DOHH2 (cell line): ENCODE measurements around the gene SYTL1.

Source experiments
- H3F3A ChIP-seq: fragments of 200-600 bp; sonication (generic), shearing (Covaris generic); 2 replicates; pipeline ENCODE4 v1.6.0; 2016; ENCODE audit warnings: antibody characterized with exemption, mild to moderate bottlenecking; ENCODE audit not compliant: control insufficient read depth, insufficient read depth
- H3K27ac ChIP-seq: fragments of 200-600 bp; sonication (generic); 2 replicates; pipeline ENCODE4 v1.5.1; 2014; ENCODE audit warnings: low read depth, mild to moderate bottlenecking, low read length, moderate library complexity
- H3K27me3 ChIP-seq: fragments of 200-600 bp; sonication (generic); 2 replicates; pipeline ENCODE4 v1.6.1; 2014; ENCODE audit warnings: mild to moderate bottlenecking, low read length, mixed read lengths; ENCODE audit not compliant: control insufficient read depth
- H3K36me3 ChIP-seq: fragments of 200-600 bp; sonication (generic); 2 replicates; pipeline ENCODE4 v1.6.1; 2014; ENCODE audit warnings: mild to moderate bottlenecking, low read length, moderate library complexity, mixed read lengths; ENCODE audit not compliant: control insufficient read depth
- H3K4me1 ChIP-seq: fragments of 200-600 bp; sonication (generic); 2 replicates; pipeline ENCODE4 v1.6.1; 2014; ENCODE audit warnings: mild to moderate bottlenecking, low read length, mixed read lengths; ENCODE audit not compliant: control insufficient read depth
- H3K4me2 ChIP-seq: fragments of 200-600 bp; sonication (generic); 2 replicates; pipeline ENCODE4 v1.6.0; 2014; ENCODE audit warnings: mild to moderate bottlenecking, low read length, moderate library complexity
- H3K4me3 ChIP-seq: fragments of 200-600 bp; sonication (generic); 2 replicates; pipeline ENCODE4 v1.5.1; 2014; ENCODE audit warnings: mild to moderate bottlenecking, low read length, mixed read lengths
- H3K79me2 ChIP-seq: fragments of 200-600 bp; sonication (generic); 2 replicates; pipeline ENCODE4 v1.6.1; 2014; ENCODE audit warnings: mild to moderate bottlenecking, low read length, mixed read lengths; ENCODE audit not compliant: control insufficient read depth
- H3K9me2 ChIP-seq: fragments of 200-600 bp; sonication (generic); replicated peaks from 2 replicates; pipeline ENCODE4 v1.6.1; 2014; ENCODE audit warnings: mild to moderate bottlenecking, low read length, mixed read lengths; ENCODE audit not compliant: control insufficient read depth
- H3K9me3 ChIP-seq: fragments of 200-600 bp; sonication (generic); 2 replicates; pipeline ENCODE4 v1.6.1; 2014; ENCODE audit warnings: antibody characterized with exemption, low read length, mixed read lengths; ENCODE audit not compliant: control insufficient read depth, insufficient read depth
- H4K20me1 ChIP-seq: fragments of 200-600 bp; sonication (generic); 2 replicates; pipeline ENCODE4 v1.6.0; 2014; ENCODE audit warnings: low read depth, mild to moderate bottlenecking, antibody characterized with exemption, low read length, moderate library complexity; ENCODE audit not compliant: control insufficient read depth, insufficient read depth
- EZH2phosphoT487 ChIP-seq: fragments of 200-600 bp; sonication (generic); IDR thresholded peaks from 2 replicates; pipeline ENCODE4 v1.6.1; 2017; ENCODE audit warnings: borderline replicate concordance, mild to moderate bottlenecking, antibody characterized with exemption, low read length, moderate library complexity, mixed read lengths
- TF ChIP-seq, protein P1 (sequence below): fragments of 200-600 bp; sonication (generic); IDR thresholded peaks from one replicate; pipeline ENCODE4 v1.5.1; 2014; ENCODE audit warnings: antibody characterized with exemption, mild to moderate bottlenecking, low read depth, low read length; ENCODE audit not compliant: poor library complexity, severe bottlenecking

Gene SYTL1

DNA sequence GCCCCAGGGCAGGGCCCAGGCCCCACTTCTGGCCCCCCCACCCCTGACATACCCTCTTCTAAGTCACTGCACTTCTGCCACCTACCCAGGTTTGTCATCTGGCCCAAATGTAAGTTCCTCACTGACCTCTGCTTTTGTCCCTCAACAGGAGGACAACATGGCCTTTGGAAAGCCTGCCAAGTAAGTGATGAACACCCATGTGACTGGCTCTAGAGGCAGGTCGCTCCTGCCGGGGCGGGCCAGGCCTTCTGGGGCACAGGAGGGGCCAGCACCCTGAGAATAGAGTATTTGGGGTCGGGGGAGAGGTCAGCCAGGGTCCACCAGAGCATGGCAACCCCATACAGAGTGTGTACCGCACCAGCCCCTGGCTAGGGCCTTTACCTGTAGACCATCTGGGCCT is 9.9 kb upstream of the SYTL1 start:
- peaks cover 35% of the 10 kb centered on the region for H3K79me2 ChIP-seq
- TF ChIP-seq, protein P1, sequence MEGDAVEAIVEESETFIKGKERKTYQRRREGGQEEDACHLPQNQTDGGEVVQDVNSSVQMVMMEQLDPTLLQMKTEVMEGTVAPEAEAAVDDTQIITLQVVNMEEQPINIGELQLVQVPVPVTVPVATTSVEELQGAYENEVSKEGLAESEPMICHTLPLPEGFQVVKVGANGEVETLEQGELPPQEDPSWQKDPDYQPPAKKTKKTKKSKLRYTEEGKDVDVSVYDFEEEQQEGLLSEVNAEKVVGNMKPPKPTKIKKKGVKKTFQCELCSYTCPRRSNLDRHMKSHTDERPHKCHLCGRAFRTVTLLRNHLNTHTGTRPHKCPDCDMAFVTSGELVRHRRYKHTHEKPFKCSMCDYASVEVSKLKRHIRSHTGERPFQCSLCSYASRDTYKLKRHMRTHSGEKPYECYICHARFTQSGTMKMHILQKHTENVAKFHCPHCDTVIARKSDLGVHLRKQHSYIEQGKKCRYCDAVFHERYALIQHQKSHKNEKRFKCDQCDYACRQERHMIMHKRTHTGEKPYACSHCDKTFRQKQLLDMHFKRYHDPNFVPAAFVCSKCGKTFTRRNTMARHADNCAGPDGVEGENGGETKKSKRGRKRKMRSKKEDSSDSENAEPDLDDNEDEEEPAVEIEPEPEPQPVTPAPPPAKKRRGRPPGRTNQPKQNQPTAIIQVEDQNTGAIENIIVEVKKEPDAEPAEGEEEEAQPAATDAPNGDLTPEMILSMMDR = no peak
- no peak for TF ChIP-seq EZH2phosphoT487
- H3F3A ChIP-seq = no peaks in the 10 kb centered on the region
- no peak overlapping the region for H3K27ac ChIP-seq
- no peaks in the 10 kb centered on the region for H4K20me1 ChIP-seq
- H3K36me3 ChIP-seq = peaks cover 54% of the 10 kb centered on the region
- H3K4me1 ChIP-seq = peaks cover 9% of the 10 kb centered on the region
- no peak overlapping the region for H3K4me3 ChIP-seq
- no peak overlapping the region for H3K4me2 ChIP-seq
- no peaks in the 10 kb centered on the region for H3K9me3 ChIP-seq
- H3K9me2 ChIP-seq = no peaks in the 10 kb centered on the region
- H3K27me3 ChIP-seq = no peaks in the 10 kb centered on the region

DNA sequence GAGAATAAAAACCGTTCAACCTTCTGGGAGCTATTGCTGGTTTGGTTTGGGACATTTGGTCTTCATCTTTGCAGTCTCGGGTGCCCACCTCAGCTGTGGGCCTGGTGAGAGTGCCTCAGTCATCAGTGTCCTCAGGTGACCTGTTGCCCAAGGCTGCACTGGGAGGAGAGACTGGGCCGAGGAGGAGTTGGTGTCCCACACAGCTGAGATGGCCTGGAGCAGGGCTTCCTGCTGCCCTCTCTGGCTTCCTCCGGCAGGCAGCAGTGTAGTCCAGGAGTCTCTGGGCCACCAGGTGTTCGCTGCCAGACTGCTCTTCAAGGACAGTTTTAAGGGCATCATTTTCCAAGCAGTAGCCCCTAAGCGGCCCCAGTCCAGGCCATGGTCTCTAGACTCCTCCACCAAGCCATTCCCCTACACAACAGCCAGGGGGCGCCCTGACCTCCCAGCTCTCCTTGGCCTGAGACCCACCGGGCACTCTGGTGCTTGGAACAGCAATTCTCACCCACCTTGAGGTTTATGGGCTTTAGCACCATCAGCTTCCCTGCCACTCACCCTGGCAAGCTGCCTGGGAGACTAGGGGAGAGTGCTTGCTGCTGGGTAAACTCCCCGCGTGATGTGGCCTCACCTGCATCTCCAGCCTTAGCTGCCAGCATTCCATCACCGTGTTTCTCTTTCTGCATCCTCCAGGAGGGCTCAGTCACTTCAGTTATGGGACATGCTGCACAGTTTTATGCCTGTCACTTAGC is 9.1 kb upstream of the SYTL1 start:
- Histone ChIP-seq H3K27me3 (no peaks in the 10 kb centered on the region), H3K4me3 (no peak overlapping the region), H4K20me1 (no peaks in the 10 kb centered on the region), H3K4me1 (peaks cover 9% of the 10 kb centered on the region), H3K9me2 (no peaks in the 10 kb centered on the region), H3K9me3 (no peaks in the 10 kb centered on the region), H3K79me2 (peaks cover 28% of the 10 kb centered on the region), H3F3A (no peaks in the 10 kb centered on the region), H3K4me2 (no peak overlapping the region), H3K36me3 (peaks cover 52% of the 10 kb centered on the region), H3K27ac (no peak overlapping the region)
- no peak for TF ChIP-seq EZH2phosphoT487
- TF ChIP-seq, protein P1 = peak; percentile 96

DNA sequence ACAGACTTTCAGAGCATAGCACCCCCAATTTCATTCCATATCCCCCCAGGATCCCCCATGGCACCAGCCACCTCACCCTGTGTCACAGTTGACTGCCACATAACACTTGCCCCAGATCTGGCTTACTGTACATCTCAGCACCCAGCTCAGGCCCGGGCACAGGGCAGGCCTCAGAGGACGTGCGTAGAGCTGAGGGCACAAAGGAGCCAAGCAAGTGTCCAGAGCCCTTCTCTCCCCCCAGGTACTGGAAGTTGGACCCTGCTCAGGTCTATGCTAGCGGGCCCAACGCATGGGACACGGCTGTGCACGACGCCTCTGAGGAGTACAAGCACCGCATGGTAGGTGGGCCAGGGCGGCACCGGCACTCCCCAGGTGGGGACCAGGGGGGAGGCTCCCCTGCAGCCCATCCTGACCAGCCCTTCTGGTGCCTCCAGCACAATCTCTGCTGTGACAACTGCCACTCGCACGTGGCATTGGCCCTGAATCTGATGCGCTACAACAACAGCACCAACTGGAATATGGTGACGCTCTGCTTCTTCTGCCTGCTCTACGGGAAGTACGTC is 8.0 kb upstream of the SYTL1 start:
- H3K36me3 ChIP-seq = peaks cover 50% of the 10 kb centered on the region
- TF ChIP-seq, protein P1 = no peak
- no peak for TF ChIP-seq EZH2phosphoT487

More for the DNA sequence above, 8.0 kb upstream of the SYTL1 start:
- Histone ChIP-seq H3K79me2 (peaks cover 17% of the 10 kb centered on the region), H3F3A (no peaks in the 10 kb centered on the region), H4K20me1 (no peaks in the 10 kb centered on the region), H3K4me2 (no peak overlapping the region), H3K27me3 (no peaks in the 10 kb centered on the region), H3K9me2 (no peaks in the 10 kb centered on the region), H3K9me3 (no peaks in the 10 kb centered on the region), H3K27ac (no peak overlapping the region), H3K4me3 (no peak overlapping the region), H3K4me1 (peaks cover 5% of the 10 kb centered on the region)
